Kidney (tissue), 14 donors: ENCODE results near the gene CAMTA1. TPM values are rescaled to one million over a fixed set of nuclear protein-coding genes. Genes with fewer than 3 reads are reported as not detected.
A peak's percentile ranks its signal among the peaks of the same experiment; 100 is the strongest.

ENCODE experiments used
- DNase-seq, 5 donors: peaks; one replicate each; pipeline ENCODE4 v3.0.0-alpha.2; 2013 to 2020
- FAIRE-seq: peaks from 2 replicates; lab custom pipeline; 2012; peaks lifted over from hg19 to GRCh38; lab: Jason Lieb, UNC
- H3K27ac ChIP-seq, 2 donors: one replicate each; pipeline ENCODE4 v1.7.0; 2013; ENCODE audit warnings: low read depth in 2 of 2, low read length in 2 of 2, inconsistent platforms in 1 of 2
- H3K27me3 ChIP-seq: one replicate; pipeline ENCODE4 v1.7.1; 2013; ENCODE audit warnings: low read length, inconsistent platforms; ENCODE audit not compliant: control insufficient read depth, insufficient read depth
- H3K36me3 ChIP-seq, 3 donors: one replicate each; pipeline versions ENCODE4 v1.7.0 to v1.7.1; 2013; ENCODE audit warnings: low read length in 3 of 3, control low read depth in 1 of 3, inconsistent platforms in 1 of 3; ENCODE audit not compliant: insufficient read depth in 3 of 3, control insufficient read depth in 2 of 3
- H3K4me1 ChIP-seq, 3 donors: one replicate each; pipeline versions ENCODE4 v1.7.0 to v1.7.1; 2013; ENCODE audit warnings: low read length in 3 of 3, inconsistent platforms in 1 of 3, low read depth in 1 of 3; ENCODE audit not compliant: control insufficient read depth in 2 of 3, insufficient read depth in 2 of 3
- H3K4me3 ChIP-seq, 3 donors: one replicate each; pipeline versions ENCODE4 v1.7.0 to v1.8.1; 2013; ENCODE audit warnings: low read length in 3 of 3, control low read depth in 1 of 3, inconsistent platforms in 1 of 3
- H3K9ac ChIP-seq, 3 donors: one replicate each; pipeline versions ENCODE4 v1.7.0 to v1.7.1; 2013; ENCODE audit warnings: low read length in 3 of 3, control low read depth in 1 of 3, inconsistent platforms in 1 of 3
- H3K9me3 ChIP-seq, 3 donors: one replicate each; pipeline versions ENCODE4 v1.7.0 to v1.7.1; 2013; ENCODE audit warnings: low read length in 3 of 3, control low read depth in 1 of 3, inconsistent platforms in 1 of 3; ENCODE audit not compliant: control insufficient read depth in 2 of 3, insufficient read depth in 1 of 3
- CTCF ChIP-seq: IDR thresholded peaks from 3 replicates; pipeline ENCODE4 v1.5.1; 2012; ENCODE audit warnings: mild to moderate bottlenecking, moderate library complexity, borderline replicate concordance; ENCODE audit not compliant: insufficient read depth; ENCODE audit errors: extremely low read depth
- intact Hi-C: fragments of 100-400 bp; cut with DNase I; formaldehyde crosslinking; loops from one replicate; pipeline ENCODE4 v1.11.1; 2022
- polyA plus RNA-seq: library from polyadenylated mRNA; stranded (reverse); fragments of 350-450 nt; fragmentation: Illumina TruSeq; extraction: RNeasy Lipid Tissue Mini Kit (QIAGEN cat#74804); gene quantifications from one replicate; pipeline ENCODE4 v1.2.3, GENCODE V29; 2014; ENCODE audit warnings: low read depth, low replicate concordance; ENCODE audit not compliant: insufficient read depth
- total RNA-seq: library from RNA; stranded (reverse); fragmentation: NEBNext Ultra II Directional; extraction: Animal tissue kit (Norgen Biotek cat#: 25700); gene quantifications from one replicate; pipeline ENCODE4 v1.2.1, GENCODE V29; 2021
- donor health status: control.
- donor health status: control.
- donor health status: control.
- donor health status: control.
- donor health status: control.
- donor health status: DM: yes; HTN: yes; CAD: no.
- donor health status: Normal renal cell carcinoma (clear cell type).

Gene CAMTA1
- total and polyA plus RNA-seq, 2 donors from 2014 or later = 79.0 to 170 TPM

- FAIRE-seq = no peak
- Histone ChIP-seq H3K9me3 (no peaks in the 10 kb centered on the region), H3K4me1 (no peaks in the 10 kb centered on the region), H3K27ac (no peak overlapping the region), H3K36me3 (no peaks in the 10 kb centered on the region), H3K4me3 (no peak overlapping the region), H3K27me3 (no peaks in the 10 kb centered on the region), H3K9ac (no peak overlapping the region)
- no peak for TF ChIP-seq CTCF
- intact Hi-C loops = no loop called here
- DNase-seq = no peak
These were observed 215.5 kb downstream of the CAMTA1 start for GRCh38 chr1:7000720-7001119.

- peak in 2 of 5 donors; percentile 27 to 48 for DNase-seq
- Histone ChIP-seq H3K27ac (no peak overlapping the region), H3K27me3 (no peaks in the 10 kb centered on the region), H3K4me1 (no peaks in the 10 kb centered on the region), H3K9ac (no peak overlapping the region), H3K9me3 (no peaks in the 10 kb centered on the region), H3K36me3 (no peaks in the 10 kb centered on the region), H3K4me3 (no peak overlapping the region)
- intact Hi-C loops = no loop called here
- no peak for TF ChIP-seq CTCF
- FAIRE-seq = no peak
These were observed 217.5 kb downstream of the CAMTA1 start for GRCh38 chr1:7002728-7003127.

GRCh38 chr1:7003676-7004075 is 218.4 kb downstream of the CAMTA1 start:
- H3K4me1 ChIP-seq = no peaks in the 10 kb centered on the region
- no peak for DNase-seq
- H3K9ac ChIP-seq = no peak overlapping the region
- no peak overlapping the region for H3K27ac ChIP-seq
- intact Hi-C loops = no loop called here
- no peaks in the 10 kb centered on the region for H3K27me3 ChIP-seq
- H3K36me3 ChIP-seq = no peaks in the 10 kb centered on the region
- H3K9me3 ChIP-seq = no peaks in the 10 kb centered on the region
- no peak for TF ChIP-seq CTCF
- no peak overlapping the region for H3K4me3 ChIP-seq
- no peak for FAIRE-seq

- Histone ChIP-seq H3K27me3 (no peaks in the 10 kb centered on the region), H3K4me1 (no peaks in the 10 kb centered on the region), H3K9ac (no peak overlapping the region), H3K36me3 (no peaks in the 10 kb centered on the region), H3K4me3 (no peak overlapping the region), H3K27ac (no peak overlapping the region), H3K9me3 (no peaks in the 10 kb centered on the region)
- DNase-seq (no peak), FAIRE-seq (no peak)
- no peak for TF ChIP-seq CTCF
- intact Hi-C loops = no loop called here
These were observed 218.9 kb downstream of the CAMTA1 start for GRCh38 chr1:7004181-7004580.
